ENCODE data around the gene RAP1GDS1.

DNA sequence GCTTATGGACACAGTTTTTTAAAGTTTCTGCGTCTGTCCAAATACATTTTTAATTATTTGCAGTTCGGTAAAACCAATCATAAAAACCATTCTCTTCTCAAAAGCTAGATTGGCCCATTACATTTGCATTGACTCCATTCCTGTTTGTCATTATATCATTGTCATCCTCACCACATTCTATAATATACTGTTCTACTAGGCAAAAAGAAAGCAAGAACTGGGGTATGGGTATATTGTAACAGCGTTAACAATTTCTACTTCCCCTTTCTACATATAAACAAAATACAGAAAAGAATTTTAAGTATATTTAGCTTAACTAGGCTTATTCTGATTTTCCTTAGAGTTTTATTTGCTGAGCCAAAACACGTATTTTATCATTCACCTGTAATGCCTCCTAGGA lies 91.8 kb downstream of the RAP1GDS1 start:
- TF ChIP-seq, protein P1, sequence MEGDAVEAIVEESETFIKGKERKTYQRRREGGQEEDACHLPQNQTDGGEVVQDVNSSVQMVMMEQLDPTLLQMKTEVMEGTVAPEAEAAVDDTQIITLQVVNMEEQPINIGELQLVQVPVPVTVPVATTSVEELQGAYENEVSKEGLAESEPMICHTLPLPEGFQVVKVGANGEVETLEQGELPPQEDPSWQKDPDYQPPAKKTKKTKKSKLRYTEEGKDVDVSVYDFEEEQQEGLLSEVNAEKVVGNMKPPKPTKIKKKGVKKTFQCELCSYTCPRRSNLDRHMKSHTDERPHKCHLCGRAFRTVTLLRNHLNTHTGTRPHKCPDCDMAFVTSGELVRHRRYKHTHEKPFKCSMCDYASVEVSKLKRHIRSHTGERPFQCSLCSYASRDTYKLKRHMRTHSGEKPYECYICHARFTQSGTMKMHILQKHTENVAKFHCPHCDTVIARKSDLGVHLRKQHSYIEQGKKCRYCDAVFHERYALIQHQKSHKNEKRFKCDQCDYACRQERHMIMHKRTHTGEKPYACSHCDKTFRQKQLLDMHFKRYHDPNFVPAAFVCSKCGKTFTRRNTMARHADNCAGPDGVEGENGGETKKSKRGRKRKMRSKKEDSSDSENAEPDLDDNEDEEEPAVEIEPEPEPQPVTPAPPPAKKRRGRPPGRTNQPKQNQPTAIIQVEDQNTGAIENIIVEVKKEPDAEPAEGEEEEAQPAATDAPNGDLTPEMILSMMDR (conservative IDR thresholded peaks at IDR 0.05; ENCODE audit: low read depth, low read length) = no peak
- TF ChIP-seq EZH2 (IDR thresholded peaks at IDR 0.05; ENCODE audit: low read length, unreplicated experiment) = no peak
